Panc1 (cell line): ENCODE results near the gene SORD.
"Not testable (repeated sequence)": the region's sequence is repeated elsewhere in the genome, so short reads cannot be mapped to it uniquely, and the experiment has no call there.

Experiments used
- TCF7L2 ChIP-seq: IDR thresholded peaks from 2 replicates; pipeline ENCODE4 v1.6.1; 2011; ENCODE audit warnings: mild to moderate bottlenecking, low read depth, low read length, inconsistent platforms
- TF ChIP-seq, protein P1 (sequence below): fragments of 450-650 bp; IDR thresholded peaks from 2 replicates; pipeline ENCODE4 v1.5.1; 2017; ENCODE audit warnings: mild to moderate bottlenecking

- TF ChIP-seq, protein P1, sequence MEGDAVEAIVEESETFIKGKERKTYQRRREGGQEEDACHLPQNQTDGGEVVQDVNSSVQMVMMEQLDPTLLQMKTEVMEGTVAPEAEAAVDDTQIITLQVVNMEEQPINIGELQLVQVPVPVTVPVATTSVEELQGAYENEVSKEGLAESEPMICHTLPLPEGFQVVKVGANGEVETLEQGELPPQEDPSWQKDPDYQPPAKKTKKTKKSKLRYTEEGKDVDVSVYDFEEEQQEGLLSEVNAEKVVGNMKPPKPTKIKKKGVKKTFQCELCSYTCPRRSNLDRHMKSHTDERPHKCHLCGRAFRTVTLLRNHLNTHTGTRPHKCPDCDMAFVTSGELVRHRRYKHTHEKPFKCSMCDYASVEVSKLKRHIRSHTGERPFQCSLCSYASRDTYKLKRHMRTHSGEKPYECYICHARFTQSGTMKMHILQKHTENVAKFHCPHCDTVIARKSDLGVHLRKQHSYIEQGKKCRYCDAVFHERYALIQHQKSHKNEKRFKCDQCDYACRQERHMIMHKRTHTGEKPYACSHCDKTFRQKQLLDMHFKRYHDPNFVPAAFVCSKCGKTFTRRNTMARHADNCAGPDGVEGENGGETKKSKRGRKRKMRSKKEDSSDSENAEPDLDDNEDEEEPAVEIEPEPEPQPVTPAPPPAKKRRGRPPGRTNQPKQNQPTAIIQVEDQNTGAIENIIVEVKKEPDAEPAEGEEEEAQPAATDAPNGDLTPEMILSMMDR: not testable (repeated sequence)
- not testable (repeated sequence) for TF ChIP-seq TCF7L2
Measured at GRCh38 chr15:45080593-45080992, 57.6 kb downstream of the SORD start.
